Muscle of arm (tissue), 12 donors: Measurements from ENCODE around the gene CDK5R2. TPM values are rescaled to one million over a fixed set of nuclear protein-coding genes. Genes with fewer than 3 reads are reported as not detected.

Experiments
- DNase-seq: peaks from one replicate; pipeline ENCODE4 v3.0.0-alpha.2; 2013
- polyA plus RNA-seq, 12 donors: library from polyadenylated mRNA; unstranded; fragments of 120-200 nt; gene quantifications; one replicate each; pipeline ENCODE4 v1.2.1, GENCODE V29; 2013; ENCODE audit not compliant: insufficient read length in 12 of 12

Gene CDK5R2
- polyA plus RNA-seq, 12 donors: 0.07 to 0.19 (median 0.07) TPM; not detected in 9

DNA sequence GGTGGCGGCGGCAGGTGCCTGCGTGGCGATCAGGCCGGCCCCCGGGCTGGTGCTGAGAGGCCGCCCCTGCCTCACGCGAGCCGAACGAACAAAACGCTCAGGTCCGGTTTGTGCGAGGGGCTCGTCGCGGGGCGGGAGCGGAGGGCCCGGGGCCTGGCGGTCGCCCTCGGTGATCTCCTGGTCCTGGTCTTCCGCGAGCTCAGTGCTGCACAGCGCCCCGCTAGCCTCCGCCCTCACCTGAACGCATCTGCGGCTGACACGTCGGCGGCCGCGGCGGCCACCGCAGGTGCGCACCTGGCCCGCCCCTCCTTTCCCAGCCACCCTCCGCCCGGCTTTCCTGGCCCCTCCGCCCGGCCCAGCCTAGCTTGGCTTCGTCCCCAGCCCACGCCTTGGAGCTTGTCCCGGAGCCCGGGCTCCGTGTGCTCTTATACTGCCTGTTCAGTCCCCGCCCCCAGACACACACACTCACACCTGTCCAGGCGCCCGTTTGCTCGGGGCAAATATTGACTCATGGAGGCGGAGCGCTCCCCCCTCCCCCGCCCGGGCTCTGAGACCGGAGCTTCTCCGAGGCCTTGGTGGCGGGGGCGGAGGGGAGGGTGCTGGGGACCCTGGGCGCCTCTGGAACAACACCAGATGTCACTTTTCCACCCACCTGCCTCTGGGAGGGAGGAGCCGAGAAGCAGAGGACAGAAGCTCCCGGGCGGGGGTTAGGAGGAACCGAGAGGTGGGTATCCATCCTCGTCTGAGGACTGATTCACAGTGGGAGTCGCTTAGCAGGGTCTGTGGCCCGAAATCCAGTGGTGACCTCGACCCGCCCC is 42.3 kb downstream of the CDK5R2 start:
- no peak for DNase-seq

DNA sequence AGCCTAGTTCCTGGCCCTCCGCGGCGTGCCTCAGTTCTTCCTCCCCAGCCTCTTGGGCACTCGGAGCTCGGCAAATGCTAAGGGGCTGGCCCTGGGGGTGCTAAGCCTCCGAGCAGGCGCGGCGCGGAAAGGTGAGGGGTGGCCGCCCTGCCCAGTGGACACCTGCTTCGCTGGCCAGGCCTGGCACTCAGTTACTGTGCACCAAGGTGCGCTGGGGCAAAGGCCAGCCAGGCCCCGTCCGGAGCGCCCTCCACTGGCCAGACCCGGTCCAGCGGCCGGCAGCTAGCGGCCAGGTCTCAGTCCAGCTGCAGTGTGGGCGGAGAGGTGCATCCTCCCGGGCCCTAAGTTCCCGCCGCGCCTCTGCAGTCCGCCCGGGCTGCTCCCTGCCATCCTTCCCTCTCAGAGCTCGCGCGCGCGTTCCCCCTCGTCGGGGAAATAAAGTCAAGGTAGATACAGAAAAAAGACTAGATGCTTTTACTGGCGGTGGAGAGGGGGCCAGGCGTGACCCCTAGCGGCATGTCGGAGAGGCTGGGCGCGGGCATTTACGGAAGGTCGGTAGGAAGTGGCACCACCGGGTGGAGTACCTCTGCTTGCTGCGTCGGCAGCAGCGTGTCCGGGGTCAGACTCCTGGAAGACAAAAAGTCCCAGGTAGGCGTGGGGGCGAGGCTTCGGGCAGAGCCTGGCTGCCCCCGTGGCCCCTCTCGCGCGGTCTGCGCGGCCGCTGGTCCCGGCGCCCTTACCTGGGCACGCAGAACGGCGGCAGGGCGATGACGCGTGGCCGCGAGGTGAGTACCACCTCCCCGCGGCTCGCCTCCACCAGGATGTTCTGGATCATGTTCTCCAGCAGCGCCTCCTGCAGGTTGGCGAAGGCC is 43.2 kb downstream of the CDK5R2 start:
- no peak for DNase-seq

DNA sequence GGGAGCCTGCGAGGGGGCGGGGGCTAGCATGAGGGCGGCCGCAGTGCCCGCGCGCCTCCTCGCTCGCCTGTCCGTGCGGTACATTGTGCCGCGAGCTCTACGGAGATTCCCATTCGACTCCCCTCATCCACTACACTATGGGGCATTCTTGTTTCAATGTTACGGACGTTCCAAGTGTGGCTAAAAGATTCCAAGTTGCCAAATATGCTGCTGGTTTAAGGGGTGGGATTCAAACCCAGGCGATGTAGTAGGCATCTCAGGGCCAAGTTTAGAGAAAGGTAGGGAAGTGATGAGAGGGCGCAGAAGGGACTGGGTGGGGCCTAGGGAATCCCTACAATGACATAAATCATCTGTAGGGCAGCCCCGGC is 43.8 kb downstream of the CDK5R2 start:
- no peak for DNase-seq

DNA sequence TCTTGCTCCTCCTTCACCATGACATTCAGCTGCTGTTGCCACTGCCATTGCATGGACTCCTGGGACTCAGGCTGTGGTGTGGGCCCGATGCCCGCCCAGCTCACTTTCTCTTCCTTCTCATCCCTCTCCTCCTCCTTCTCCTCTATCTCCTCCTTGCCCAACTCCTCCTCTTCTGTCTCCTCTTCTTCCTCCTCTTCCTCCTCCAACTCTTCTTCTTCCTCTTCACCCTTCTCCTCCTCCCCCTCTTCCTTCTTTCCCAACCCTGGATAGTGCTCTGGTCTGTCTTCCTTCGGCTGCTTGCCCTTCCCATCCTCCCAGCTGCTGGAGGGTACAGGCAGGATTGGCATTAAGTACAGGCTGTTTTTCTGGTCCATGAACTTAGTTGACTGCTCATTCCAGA is 44.5 kb downstream of the CDK5R2 start:
- no peak for DNase-seq

DNA sequence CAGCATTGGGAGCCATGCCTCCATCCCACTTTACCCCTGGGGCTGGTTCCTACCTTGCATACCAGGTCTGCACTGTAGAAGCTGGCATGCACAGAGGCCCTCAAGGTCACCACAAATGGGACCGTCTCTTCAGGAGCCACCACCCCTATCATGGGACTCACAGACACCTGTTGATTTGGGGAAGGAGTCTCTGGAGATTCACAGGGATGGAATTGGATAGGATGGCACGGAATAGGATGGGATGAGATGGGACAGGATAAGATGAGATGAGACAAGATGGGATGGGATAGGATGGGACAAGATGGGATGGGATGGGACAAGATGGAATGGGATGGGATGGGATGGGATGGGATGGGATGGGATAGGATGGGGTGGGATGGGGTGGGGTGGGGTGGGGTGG is 49.8 kb downstream of the CDK5R2 start:
- no peak for DNase-seq

DNA sequence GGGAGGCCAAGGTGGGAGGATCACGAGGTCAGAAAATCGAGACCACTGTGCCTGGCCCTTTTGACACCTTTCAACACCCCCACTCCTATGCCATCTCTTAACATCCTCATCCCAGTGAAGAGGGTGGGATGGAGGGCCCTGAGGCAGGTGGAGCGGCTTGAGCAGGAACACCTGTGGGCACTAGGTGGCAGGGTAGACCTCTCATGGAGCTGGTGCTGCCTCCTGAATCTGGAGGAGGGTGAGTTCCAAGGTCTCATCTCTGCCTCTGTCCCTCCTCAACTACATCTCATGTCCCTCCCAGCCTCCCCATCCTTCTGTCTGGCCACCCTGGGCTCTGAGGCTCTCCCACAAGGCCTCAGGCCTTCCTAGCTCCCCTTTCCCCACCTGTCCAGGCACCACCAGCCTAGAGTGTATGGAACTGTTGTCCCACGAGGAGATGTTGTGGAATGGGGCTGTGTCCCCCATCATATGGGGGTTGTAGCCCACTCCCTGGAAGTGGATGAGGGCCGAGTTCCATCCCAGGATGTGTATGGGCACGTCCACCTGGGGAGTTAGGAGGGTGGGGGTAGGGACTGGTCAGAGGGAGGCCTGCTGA is 50.8 kb downstream of the CDK5R2 start:
- no peak for DNase-seq

DNA sequence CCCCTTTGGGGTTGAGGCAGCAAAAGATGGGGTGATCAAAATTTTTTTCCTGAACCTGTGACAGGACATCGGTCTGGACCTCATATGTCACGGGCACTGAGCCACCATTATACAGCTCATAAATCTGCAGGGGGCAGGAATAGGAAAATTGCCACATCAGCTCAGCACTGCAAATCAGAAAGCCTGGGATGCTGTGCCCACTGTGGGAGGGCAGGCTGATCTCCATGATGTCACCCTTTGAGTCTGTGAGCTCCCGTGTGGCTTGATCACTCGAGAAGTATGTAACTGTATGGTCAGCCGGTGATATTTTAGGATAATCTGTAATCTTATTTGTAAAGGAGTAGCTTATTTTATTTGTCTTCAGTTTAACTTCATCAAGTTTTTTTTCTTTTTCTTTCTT is 51.4 kb downstream of the CDK5R2 start:
- DNase-seq: no peak

Other genes starting within 250 kb of the CDK5R2 start
- gene TTLL4, start 248.8 kb upstream of the CDK5R2 start, polyA plus RNA-seq: 10 to 100 TPM in 11 of 12 donors, not detected in 1; 17.1 to 71.2 (median 30.0) TPM
- 10 to 100 TPM in 11 of 12 donors, not detected in 1; 10.3 to 25.6 (median 22.3) TPM for gene CYP27A1, start 177.5 kb upstream of the CDK5R2 start, polyA plus RNA-seq
- gene PRKAG3, start 127.9 kb upstream of the CDK5R2 start, polyA plus RNA-seq: 10 to 100 TPM in 9 of 12 donors, 1 to 10 TPM in 2, not detected in 1; 7.4 to 35.9 (median 25.3) TPM
- gene WNT6, start 99.9 kb upstream of the CDK5R2 start, polyA plus RNA-seq: 1 to 10 TPM in 2 of 12 donors, under 1 TPM in 3, not detected in 7; 0.09 to 9.6 (median 0.78) TPM
- 1 to 10 TPM in 2 of 12 donors, under 1 TPM in 5, not detected in 5; 0.08 to 5.2 (median 0.37) TPM for gene WNT10A, start 78.8 kb upstream of the CDK5R2 start, polyA plus RNA-seq
- gene FEV, start 25.5 kb downstream of the CDK5R2 start, polyA plus RNA-seq: 1 to 10 TPM in 1 of 12 donors, under 1 TPM in 6, not detected in 5; 0.09 to 5.7 (median 0.17) TPM
- gene CRYBA2, start 33.8 kb downstream of the CDK5R2 start, polyA plus RNA-seq: not detected
- gene CFAP65, start 81.8 kb downstream of the CDK5R2 start, polyA plus RNA-seq: under 1 TPM in 1 of 12 donors, not detected in 11; 0.08 TPM
- gene IHH, start 101.3 kb downstream of the CDK5R2 start, polyA plus RNA-seq: 10 to 100 TPM in 1 of 12 donors, under 1 TPM in 2, not detected in 9; 0.09 to 23.0 (median 0.30) TPM
- 10 to 100 TPM in 11 of 12 donors, not detected in 1; 12.2 to 17.1 (median 14.7) TPM for gene NHEJ1, start 201.1 kb downstream of the CDK5R2 start, polyA plus RNA-seq
- 1 to 10 TPM in 7 of 12 donors, under 1 TPM in 3, not detected in 2; 0.53 to 3.4 (median 1.1) TPM for gene SLC23A3, start 210.4 kb downstream of the CDK5R2 start, polyA plus RNA-seq
- 10 to 100 TPM in 11 of 12 donors, not detected in 1; 28.7 to 52.0 (median 32.5) TPM for gene CNPPD1, start 217.3 kb downstream of the CDK5R2 start, polyA plus RNA-seq
- 10 to 100 TPM in 11 of 12 donors, not detected in 1; 34.8 to 80.3 (median 43.3) TPM for gene RETREG2, start 218.6 kb downstream of the CDK5R2 start, polyA plus RNA-seq
- gene ZFAND2B, start 247.1 kb downstream of the CDK5R2 start, polyA plus RNA-seq: 10 to 100 TPM in 11 of 12 donors, not detected in 1; 16.5 to 36.6 (median 24.2) TPM